Activated CD8-positive, alpha-beta memory T cell treated with anti-CD3 and anti-CD28 coated beads for 4 hours (primary cell): ENCODE measurements around the gene ZNF652.
"Not testable (repeated sequence)": the region's sequence is repeated elsewhere in the genome, so short reads cannot be mapped to it uniquely, and the experiment has no call there.

Experiments
- DNase-seq, 2 donors: peaks; one replicate each; pipeline ENCODE4 v3.0.0-alpha.2; 2020; ENCODE audit warnings: low read depth in 2 of 2

Gene ZNF652

DNA sequence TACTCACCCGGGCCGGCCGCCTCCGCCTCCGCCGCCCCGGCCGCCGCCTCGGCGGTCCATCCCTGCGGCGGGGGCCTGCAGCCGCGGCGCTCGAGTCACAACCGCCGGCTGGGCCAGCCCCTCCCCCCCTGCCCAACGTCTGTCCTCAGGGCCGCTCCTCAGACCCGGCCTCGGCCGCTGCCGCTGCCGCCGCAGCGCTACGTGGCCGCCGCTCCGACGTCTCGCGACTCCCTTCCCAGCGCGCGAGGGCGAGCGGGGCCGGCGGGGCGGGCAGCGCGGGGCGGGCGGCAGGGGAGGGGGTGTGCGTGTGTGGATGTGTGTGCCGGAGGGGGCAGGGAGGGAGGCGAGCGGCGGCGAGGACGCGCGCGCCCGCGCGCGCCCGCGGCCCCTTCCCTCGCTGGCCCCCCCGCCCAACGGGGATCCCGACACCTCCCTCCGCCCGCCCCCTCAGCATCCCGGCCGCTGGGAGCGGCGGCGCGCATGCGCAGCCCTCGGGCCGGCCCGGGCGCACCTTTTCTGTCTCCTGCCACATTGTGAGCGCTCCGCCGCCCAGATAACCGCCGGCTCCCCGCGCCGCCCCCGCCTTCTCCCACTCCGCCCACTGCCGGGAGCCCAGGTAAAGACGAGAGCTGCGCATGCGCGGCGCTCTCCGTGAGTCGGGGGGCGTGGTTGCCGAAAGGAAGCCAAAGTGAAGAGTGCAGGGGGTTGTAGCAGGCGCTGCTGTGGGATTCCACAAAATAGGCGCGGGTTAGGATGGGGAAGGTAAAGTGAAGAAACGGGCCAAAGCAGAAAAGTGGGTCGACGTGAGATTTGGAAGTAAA, at the start of gene ZNF652:
Gene ZNF652, minus strand, starts transcription at position 349 of the 821 bp plus-strand sequence. CDS start 44,525 bp downstream, outside the sequence.
- DNase-seq, result peak; percentile 83 to 90

DNA sequence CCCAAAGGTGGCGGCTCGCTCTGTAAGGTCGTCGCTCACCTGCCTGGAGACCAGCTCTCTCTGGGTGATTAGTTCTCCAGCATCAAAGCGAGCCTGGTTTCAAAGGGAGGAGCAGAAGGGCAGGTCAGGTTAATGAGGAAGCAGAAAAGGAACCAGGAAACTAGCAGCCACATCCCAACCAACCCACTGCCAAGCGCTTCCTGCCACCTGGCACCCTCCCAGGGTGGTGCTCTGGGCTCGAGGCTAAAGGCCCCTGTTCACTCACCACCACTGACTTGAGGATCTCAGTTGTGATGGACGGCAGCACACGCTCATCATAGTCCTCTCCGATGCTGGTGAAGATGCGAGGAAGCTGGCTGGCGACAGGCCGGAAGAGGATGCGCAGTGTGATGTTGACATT, 47.0 kb upstream of the ZNF652 start:
- no peak for DNase-seq

DNA sequence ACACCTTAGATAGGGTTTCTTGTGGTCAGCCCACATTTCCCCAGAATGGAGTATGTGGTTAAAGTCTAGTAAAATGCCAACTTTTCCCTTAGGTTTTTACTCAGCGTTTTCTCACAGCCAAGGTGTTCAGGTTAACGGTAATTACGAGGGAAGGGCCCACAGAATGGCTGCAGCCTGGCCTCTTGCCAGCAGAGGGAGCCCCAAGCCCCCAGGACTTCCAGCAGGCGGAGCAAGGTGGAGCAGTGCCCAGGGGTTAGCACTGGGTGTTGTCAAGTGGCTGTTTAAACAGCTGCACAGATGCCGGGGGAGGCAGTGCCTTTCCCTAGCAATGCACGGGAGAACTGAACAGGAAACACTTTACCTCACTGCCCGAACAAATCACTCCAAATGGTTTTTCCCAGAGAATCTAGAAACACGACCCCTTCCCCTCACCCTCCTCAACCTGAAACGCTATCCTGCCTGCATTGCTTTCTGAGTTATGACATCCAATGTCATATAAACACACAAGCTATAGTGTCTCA, 46.0 kb upstream of the ZNF652 start:
- DNase-seq, result peak; percentile 66 to 68

DNA sequence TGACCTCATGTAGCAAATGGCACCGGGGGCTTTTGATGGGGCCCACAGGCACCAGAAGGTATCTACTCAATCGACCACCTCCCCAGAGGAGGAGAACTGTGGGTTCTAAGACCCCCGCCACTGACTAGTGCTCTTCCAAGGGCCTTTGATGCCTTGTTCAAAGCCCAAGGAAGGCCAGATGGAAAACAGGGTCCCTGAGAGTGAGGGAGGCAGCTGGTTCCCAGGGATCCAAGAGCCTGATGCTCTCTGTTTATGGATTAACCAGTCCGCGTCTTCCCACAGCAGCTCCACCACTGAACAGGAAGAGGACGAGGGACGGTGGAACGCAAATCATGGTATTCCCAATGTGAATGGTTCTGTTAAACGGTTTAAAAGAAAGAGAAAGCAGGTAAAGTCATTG, 45.0 kb upstream of the ZNF652 start:
- no peak for DNase-seq

DNA sequence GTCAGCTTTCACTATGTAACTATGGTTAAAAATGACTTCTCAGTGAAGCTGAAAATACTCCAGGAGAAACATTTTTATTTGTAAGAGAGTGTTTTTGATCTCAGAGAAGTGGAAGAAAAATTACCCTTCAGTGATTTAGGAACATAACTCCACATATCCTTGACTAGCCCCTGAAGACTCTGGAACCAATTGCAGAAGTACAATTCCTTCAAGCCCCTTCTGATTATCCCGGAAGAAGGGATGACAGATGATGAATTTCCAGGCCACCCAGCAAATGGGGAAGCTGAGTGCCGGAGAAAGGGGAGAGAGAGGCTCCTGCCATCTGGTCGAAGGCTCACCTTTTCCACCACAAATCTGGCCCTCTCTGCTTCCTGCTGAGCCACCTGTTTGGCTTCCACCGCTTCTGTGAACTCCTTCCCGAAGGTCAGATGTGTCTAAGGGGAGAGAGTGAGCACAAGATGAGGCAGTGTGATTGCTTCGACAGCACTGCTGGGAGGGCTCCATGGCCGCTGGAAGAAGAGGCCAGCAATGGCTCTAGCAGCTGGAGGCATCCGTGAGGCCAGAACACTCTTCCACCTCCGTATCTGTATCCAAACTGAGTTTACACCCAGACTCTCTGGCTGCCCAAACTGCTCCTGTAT, 44.5 kb upstream of the ZNF652 start:
- DNase-seq, result no peak

DNA sequence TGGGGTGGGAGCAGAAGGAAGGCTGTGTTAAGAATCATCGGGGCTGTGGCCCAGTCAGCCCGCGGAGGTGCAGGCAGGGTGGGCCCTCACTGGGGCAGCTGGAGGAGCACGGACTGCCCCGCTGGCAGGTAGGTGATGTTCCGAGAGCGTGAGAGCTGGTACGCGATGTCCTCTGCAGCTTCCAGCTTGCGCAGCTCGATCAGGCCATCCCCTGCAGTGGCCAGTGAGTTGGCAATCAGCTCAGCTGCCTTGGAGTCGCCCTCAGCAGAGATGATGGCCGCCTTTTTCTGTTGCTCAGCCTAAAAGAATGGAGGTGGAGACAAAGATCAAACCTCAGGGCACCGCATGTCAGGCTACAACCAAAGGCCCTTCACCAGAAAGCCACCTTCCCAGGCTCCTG, 42.9 kb upstream of the ZNF652 start:
- DNase-seq, result no peak

DNA sequence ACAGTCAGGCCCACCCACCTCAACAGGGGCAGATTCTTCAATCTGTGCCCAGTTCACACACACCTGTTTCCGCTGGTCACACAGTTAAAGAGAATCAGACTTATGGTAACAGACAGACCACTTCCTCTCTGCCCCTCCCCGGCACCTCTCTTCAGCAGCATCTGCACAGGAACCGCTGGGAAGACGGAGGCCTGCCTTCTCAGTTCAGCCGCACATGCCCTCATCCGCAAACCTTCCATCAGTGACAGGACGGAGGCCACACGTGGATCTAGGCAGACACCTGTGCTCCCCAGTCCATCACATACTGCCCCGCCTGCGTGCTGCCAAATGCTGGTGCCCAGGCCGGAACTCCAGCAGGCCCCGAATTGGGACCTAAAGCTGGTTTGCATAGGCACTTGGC, 42.3 kb upstream of the ZNF652 start:
- no peak for DNase-seq

DNA sequence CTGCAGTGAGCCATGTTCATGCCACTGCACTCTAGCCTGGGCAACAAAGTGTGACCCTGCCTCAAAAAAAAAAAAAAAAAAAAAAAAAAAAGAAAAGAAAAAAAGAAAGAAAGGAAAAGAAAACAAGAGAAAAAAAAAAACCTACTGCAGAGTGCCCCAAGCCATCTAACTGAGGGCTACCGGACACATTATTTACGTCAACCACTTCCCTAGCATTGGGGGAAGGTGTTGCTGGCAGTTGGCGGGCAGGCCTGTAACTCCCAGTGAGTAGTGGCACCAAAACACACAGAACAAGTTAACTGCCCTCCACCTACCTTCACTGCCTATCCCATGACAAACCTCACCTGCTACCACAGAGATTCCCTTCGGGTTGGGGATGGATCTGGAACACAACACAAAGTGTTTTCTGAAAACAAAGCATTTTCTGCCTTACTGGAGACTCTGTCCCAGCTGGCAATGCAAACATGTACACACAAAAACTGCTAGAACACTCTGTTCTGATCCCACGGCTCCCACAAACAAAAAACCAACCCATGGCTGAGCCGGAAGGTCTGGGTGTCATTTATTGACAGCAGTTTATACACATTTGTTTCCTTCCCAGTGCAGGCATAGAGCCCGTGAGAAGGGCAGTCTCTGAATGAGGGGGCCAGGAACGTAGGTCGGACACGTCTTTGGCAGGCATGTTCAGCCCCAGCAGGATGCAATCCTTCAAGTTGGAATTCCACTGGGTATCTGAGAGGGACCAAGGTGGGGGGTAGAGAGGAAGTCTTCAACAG, 41.7 kb upstream of the ZNF652 start:
- DNase-seq, result no peak

DNA sequence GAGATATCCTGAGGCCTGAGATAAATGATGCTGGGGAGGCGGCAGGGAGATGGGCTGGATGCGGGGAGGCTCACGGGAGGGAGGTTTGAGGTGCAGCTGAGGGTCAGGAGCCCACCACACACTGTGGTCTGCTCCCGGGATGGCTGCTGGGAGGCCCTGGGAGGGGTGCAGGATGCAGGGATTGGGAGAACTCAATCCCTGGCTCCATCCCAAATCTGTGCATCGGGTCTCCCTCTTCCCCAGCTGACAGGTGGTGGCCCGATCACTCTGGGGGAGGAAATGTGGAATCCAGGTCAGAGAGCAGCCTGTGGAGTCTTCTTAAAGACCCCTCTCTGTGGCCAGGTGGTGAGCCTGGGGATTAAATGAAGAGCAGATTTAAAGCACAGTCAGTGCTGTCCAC, 40.7 kb upstream of the ZNF652 start:
- DNase-seq, result no peak

DNA sequence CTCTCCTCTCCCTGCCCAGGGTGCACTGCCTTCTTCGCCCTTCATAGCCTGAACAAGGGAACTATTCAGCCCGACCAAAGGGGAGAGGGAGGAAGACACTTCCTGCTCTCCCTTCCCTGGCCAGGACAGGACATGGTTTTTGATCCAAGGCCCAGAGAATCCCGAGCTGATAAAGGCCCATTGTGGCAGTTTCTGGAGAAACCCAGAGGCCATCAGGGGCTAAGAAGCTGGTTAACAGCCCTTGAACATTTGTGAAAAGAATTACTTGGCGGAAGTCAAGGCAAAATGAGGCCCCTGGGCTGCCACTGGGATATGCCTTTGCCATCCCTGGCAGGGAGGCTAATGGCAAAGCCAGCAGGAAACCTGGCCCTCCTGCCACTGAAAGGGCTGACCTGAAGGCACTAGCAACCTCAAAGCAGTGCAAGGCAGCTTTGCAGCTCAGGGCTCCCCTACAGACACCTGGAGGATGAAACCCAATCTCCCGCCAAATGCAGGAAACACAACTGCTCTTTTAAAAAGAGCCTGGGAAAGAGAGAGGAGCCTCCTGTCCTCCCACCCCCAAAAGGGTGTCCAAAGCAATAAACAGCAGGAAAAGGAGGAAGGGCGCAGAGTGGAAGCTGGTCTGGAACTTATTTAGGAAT, 40.0 kb upstream of the ZNF652 start:
- no peak for DNase-seq

DNA sequence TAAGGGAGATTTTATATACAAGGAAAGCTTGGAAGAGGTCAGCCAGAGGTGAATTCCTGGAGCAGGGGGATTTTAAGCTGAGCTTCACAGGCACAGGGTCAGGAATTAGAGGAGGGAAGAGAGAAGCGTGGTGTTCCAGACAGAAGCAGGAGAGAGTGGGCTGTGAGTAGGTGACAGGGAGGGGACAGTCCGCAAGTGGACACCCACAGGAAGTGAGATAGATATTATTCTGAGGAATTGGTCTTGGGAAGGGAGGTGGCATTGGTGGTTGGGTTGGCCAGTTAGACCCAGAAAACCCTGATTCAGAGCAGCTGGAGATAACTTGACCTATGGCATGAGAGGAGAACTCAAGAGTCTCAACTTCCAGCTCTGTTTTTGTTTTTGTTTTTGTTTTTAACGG, 37.9 kb upstream of the ZNF652 start:
- no peak for DNase-seq

DNA sequence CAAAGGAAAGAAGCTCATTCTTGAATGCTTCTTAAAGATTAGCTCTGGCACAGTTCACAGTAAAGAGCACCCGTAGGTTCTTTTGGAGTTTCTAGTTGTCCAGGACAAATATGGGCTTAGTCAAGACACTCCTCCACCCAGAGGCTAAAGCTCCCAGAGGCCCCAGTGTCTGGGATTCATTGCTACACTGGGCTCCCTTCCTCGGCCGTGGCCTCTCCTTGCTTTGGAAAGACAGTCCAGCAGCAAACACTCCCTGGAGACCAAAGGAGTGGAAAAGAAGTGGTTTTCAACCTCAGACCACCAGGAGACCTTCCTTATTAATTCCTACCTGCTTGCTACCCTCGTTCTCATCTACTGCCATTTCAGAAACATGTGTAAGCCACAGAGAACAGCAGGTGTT, 35.5 kb upstream of the ZNF652 start:
- DNase-seq, result no peak

DNA sequence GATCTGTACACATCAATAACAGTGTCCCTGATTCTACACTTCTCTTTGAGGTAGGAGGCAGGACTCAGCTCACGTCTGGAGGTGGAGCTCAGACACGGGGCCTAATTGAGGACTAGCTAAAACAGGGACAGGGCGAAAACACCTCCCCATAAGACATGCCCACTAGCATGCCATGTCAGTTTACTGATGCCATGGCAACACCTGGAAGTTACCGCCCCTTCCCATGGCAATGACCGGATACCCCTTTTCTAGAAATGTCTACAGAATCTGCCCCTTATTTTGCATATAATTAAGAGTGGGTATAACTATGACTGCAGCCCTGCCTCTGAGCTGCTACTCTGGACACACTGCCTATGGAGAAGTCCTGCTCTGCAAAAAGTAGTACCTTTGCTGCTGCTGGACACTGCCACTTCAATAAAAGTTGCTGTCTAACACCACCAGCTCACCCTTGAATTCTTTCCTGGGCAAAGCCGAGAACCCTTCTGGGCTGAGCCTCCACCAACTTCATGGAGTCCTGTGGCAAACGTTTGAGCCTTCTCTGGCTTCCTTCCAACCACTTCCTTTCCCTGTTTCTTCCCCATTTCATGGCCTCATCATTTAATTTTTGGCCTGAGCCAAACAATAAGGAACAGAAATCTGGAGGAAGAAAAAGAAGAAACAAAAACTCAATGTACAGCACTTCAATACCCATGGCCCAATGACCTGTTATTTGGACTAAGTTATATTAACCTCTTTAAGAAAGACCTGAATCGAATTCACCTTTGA, 31.6 kb upstream of the ZNF652 start:
- no peak for DNase-seq

DNA sequence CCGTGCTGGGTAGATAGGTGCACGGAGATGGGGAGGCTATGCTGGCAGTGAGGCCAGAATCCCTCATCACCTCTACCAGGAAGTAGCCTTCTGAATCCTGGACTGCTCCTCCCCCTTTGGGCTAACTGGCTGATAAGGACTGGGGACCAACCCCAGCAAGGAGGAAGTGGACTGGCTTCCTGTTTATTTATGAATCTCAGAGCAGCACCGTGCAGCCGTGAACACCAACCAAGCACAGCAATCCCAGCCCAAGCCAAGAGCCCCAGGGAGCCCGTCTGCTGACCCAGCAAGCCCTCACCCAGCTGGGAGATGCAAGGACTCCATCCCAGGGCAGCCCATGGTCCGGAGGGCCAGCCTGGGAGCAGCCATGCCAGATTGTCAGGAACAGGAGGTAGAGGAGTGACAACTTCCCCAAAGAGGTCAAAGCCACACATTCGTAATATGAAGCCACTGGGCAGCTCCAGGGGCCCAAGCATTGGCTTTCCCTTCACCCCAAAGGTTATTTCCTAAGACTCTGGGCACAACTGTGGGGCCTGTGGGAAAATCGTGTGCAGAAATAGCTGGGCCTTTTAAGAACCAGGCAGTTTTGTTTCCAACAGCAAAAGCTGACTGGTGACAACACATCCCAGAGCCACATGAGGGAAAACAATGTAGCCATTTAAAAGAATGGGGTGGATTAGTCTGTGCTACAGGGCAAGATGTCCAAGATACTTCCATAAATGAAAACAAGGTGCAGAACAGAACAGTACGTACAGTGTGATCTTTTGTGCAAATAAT, 28.7 kb upstream of the ZNF652 start:
- no peak for DNase-seq

DNA sequence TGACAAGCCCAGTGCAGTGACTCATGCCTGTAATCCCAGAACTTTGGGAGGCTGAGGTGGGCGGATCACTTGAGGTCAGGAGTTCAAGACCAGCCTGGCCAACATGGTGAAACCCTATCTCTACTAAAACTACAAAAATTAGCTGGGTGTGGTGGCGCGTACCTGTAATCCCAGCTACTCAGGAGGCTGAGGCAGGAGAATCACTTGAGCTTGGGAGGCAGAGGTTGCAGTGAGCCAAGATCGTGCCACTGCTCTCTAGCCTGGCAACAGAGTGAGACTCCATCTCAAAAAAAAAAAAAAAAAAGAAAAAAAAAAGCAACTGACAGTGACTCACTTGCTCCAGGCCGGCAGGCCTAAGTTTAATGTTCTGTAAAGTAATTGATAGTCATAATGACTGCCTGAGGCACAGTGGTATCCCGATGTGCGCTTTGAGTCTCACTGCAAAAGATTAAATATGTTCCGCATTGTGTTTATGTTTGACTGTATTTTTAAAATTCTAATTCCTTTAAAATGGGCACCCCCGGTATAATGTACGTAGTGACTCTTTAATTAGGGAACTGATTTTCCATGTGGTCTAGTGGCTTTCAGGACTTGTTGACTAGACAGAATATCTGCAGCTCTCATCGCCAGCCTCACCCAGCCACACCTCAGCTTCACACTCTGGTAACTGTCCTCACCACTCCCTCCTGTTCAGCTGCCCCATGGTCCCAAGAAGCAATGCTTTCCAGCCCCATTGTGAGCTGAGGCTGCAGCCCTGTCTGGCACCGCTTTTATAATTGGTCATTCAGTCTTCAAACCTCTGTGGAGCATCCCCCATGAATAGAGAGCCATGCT, 27.7 kb upstream of the ZNF652 start:
- not testable (repeated sequence) for DNase-seq

DNA sequence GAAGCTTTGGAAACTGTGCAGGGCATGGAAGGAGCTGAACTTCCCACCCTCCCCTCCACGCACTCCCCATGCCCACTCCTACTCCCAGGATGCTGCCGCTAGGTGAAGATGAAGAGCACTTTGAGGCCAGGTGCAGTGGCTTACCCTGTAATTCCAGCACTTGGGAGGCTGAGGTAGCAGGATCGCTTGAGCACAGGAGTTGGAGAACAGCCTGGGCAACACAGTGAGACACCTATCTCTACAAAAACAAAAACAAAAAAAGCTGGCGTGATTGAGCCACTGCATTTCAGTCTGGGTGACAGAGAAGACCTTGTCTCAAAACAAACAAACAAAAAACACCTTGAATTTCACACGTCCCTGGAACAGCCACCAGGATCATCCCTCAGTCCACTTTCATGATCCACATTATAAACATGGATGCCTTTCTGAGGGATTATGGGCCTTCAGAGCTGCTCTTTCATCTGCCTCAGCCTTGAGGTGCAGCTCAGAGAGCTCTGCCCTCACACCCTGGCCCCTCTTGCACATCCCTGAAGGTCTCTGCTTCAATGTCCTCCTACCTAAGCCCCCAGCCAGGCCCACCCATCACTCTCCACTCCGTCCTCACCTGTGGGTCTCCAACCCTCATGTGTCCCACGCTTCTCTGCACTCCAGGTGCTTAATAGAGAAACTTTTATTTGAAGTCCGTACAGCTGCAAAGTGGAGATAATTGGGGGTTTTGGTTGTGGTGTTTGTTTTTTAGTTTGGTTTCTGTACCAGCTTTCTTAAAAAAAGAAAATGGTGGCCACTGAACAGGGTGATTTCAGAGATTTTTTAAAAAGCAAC, 26.9 kb upstream of the ZNF652 start:
- no peak for DNase-seq

DNA sequence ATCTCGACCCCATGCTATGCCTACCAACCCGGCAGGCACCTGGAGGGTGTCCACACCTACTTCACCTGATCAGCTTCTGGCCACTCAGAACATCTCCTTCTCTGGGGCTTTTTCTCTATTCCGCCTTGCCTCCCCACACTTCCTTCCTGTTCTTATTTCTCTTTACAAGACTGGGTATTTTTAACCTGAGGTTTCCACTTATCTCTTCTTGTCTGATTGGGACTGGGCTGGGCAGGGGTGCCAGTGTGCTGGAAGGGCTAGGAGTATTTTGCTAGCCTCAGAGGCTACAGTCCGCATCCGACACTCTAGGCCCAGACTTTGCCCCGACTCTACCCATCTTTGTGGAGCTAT, 26.2 kb upstream of the ZNF652 start:
- no peak for DNase-seq

DNA sequence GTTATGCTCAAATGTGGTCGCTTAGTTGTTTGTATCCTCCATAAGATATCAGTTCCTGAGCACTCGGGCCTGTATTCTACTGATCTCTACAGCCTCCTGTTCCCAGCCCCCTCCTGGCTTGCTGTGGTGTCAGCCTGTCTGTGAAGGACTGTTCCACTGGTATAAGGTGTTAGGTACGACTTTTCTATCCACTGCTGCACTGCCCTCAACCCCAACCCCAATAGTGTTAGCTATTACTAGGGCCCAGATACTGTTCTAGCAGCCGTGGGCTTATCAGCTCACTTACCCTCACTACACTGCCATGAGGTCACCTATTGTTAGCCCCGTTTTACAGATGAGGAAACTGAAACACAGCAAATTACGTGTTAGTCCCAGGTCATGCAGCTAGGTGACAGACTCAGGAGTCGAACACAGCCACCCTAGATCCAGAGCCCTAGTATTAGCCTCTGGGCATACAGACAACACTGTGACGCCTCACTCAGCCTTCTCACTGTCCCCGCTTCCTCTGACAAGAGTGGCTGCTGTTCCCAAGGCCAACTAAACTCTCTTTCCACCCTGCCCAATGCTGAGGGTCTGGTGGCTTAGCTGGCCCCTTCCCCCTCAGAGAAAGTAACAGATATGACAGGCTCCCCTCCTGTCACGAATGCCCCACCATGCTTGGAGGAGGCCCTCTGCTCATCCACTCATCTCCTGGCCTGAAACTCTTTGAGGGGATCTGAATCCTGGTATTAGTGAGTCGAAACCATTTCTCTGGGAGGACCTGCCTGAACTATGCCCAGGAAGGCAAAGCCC, 25.6 kb upstream of the ZNF652 start:
- DNase-seq, result no peak
